ENCODE data around the gene SRD5A2.
"Not testable (repeated sequence)": the region's sequence is repeated elsewhere in the genome, so short reads cannot be mapped to it uniquely, and the experiment has no call there.

The SRD5A2 gene

GRCh38 chr2:31533036-31533435 is 47.7 kb downstream of the SRD5A2 start:
- no peak for DNase-seq

GRCh38 chr2:31531101-31531500 is 49.6 kb downstream of the SRD5A2 start:
- DNase-seq = no peak

- DNase-seq = no peak
These were observed 51.5 kb downstream of the SRD5A2 start for GRCh38 chr2:31529256-31529655.

- DNase-seq = no peak
These were observed 51.9 kb downstream of the SRD5A2 start for GRCh38 chr2:31528823-31529222.

- no peak for DNase-seq
These were observed 53.6 kb downstream of the SRD5A2 start for GRCh38 chr2:31526946-31527732.

GRCh38 chr2:31525876-31526275 is 54.9 kb downstream of the SRD5A2 start:
- DNase-seq = no peak

- no peak for DNase-seq
These were observed 56.1 kb downstream of the SRD5A2 start for GRCh38 chr2:31524592-31524991.

- DNase-seq = peak; percentile 19 to 68
These were observed 56.8 kb downstream of the SRD5A2 start for GRCh38 chr2:31523871-31524492.

- no peak for DNase-seq
These were observed 58.0 kb downstream of the SRD5A2 start for GRCh38 chr2:31522786-31523185.

- DNase-seq = no peak
These were observed 63.1 kb downstream of the SRD5A2 start for GRCh38 chr2:31517442-31518203.

- no peak for DNase-seq
These were observed 65.2 kb downstream of the SRD5A2 start for GRCh38 chr2:31515586-31515985.

GRCh38 chr2:31513553-31513952 is 67.2 kb downstream of the SRD5A2 start:
- DNase-seq = no peak

GRCh38 chr2:31511376-31511775 is 69.4 kb downstream of the SRD5A2 start:
- DNase-seq = no peak

GRCh38 chr2:31505111-31505510 is 75.6 kb downstream of the SRD5A2 start:
- DNase-seq = no peak

- DNase-seq = no peak
These were observed 76.4 kb downstream of the SRD5A2 start for GRCh38 chr2:31504311-31504710.

- not testable (repeated sequence) for DNase-seq
These were observed 84.3 kb downstream of the SRD5A2 start for GRCh38 chr2:31496451-31496874.

GRCh38 chr2:31489339-31489738 is 91.4 kb downstream of the SRD5A2 start:
- not testable (repeated sequence) for DNase-seq

GRCh38 chr2:31483246-31483645 is 97.5 kb downstream of the SRD5A2 start:
- DNase-seq = no peak

- no peak for DNase-seq
These were observed 104.1 kb downstream of the SRD5A2 start for GRCh38 chr2:31476511-31477180.

GRCh38 chr2:31475692-31476091 is 105.0 kb downstream of the SRD5A2 start:
- DNase-seq = no peak

- DNase-seq = no peak
These were observed 106.4 kb downstream of the SRD5A2 start for GRCh38 chr2:31474296-31474695.
